ENCODE measurements around the gene RUNX1.

The RUNX1 gene

DNA sequence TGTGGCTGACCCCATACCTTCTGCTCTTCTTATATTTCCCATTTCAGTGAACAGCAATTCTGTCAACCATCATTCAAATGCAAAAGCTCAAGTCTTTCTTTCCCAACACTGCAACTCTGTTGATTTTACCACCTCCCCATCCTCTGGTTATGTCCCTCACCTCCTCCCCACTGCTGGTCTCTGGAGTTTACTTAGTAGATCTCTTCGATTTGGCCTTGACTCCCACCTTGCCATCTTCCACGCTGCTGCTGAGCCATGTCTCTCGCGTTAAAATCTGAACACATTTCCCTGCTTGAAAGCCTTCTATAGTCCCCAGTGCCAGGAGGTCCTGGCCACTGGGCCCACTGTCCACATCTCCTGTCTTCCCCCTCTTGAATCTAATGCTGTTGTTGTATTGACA lies 125.5 kb downstream of the RUNX1 start:
- DNase-seq (ENCODE audit: low read depth in 3 of 3), result no peak

DNA sequence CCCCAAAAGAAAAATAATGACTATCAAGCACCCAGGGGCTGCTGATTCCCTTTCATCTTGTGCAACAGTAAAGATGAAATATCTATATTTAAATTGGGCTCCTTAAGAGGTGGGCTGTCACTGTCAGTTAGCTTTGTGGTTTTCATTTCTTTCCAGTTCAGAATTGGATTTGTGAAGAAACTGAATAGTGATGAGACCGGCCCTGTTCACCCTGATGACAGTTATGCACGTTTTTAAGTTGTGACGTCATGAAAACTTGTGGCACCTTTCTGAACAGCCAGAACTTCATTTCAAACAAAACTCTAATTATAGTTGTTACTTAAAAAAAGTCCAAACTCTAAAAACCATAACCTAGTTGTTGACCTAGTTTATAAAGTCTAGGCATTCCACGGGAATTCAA lies 125.9 kb downstream of the RUNX1 start:
- no peak for DNase-seq (ENCODE audit: low read depth in 3 of 3)

DNA sequence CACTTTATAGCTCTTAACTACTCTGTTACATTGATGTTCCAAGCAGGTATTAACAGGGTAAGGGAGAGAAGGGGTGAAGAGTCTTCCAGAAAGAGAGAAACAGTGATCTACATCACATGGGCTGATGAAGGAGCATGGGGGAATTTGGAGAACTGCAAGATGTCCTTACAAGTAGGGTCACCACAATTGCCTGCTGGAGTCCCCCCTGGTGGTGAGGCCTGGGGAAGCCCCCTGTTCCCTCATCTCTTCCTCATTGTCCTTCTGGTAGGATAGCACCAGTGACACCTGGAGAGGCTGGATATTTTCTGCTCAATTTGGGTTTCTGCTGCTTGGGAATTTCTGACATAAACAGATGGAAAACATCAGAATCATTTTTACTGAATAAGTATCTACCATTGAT lies 126.6 kb downstream of the RUNX1 start:
- DNase-seq (ENCODE audit: low read depth in 3 of 3), result no peak

DNA sequence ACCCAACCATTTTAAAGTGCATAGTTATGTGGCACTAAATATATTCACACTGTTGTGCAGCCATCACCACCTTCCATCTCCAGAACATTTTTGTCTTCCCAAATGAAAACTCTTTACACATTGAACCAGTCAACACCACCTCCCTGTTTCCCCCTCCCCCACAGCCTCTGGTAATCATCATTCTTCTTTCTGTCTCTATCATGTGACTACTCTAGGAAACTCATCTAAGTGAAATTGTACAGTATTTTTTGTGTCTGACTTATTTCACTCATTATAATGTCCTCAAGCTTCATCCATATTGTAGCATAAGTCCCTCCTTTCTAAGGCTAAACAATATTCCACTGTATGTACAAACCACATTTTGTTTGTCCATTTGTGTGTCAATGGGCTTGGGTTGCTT lies 128.0 kb downstream of the RUNX1 start:
- DNase-seq (ENCODE audit: low read depth in 3 of 3), result no peak

DNA sequence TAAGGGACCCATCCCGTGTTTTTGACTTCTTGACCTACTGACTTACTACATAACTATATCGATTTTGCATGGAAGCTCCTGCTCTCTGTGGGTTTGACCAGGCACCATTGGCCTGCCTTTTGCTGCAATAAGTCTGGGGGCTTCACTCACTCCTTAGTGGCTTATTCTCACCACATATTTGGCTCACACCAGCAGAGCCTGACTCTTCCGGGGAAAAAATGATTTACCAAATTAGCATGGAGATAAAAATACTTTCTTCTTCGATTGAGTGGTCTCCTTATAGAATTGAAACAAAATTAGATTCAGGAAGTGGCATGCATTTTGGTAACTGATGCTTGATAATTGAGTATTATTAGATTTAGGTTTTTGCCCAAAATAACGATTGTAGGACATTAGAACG lies 129.7 kb downstream of the RUNX1 start:
- DNase-seq (ENCODE audit: low read depth in 3 of 3), result no peak

DNA sequence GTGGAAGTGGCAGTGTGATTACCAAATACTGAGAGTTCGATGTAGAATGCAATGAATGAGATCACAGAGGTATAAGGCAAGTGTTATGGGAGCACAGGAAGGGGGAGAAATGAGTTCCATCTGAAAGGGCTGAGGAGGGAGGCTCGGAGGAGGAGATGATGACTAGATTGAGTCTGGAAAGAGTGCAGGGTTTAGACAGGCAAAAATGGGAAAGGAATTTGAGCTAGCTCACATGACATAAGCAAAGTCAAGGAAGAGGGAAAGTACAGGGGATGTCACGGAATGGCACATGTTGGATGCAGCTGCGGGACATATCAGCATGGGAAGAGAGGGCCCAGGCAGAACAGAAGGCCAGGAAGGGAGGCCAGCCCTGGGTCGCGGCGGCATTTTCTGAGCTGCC lies 132.7 kb downstream of the RUNX1 start:
- no peak for DNase-seq (ENCODE audit: low read depth in 3 of 3)

DNA sequence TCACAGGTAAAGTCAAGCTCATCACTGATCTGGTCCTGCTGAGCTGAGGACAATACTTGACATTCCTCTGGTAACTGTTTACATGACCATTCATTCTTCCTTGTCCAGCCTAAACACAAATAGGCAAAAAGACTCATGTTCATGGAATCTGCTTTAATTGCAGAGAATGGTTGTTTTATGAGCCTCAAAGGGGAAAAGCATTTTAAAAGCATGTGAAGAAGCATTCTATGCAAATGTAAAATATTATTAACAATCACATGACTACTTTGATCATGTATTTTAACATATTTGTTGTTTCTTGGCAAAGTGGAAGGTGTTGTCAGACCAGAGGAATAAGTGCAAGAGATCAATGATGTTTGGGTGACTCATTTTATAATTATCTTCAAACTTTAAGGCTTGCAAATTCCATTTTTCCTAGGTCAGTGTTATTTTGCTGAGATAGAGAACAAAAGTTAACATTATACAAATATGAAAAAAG lies 133.7 kb downstream of the RUNX1 start:
- no peak for DNase-seq (ENCODE audit: low read depth in 3 of 3)

DNA sequence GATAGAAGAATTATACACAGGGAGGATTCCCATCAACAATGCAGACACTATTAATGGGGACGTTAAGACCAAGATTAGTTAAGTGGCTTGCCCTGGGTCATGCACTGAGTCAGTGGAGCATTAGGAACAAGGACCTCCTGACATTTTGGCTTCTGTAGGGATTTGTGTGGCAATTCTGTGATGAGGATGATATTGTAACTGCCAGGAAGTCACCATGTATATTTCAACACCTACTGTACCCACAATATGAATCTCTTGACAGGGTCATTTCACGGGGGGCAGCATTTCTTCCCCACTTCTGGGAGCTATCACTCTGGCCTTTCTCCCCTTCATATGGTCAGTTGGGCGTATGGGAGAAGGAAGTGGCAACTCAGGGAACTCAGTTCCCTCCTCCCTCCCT lies 134.9 kb downstream of the RUNX1 start:
- DNase-seq (ENCODE audit: low read depth in 3 of 3), result no peak

DNA sequence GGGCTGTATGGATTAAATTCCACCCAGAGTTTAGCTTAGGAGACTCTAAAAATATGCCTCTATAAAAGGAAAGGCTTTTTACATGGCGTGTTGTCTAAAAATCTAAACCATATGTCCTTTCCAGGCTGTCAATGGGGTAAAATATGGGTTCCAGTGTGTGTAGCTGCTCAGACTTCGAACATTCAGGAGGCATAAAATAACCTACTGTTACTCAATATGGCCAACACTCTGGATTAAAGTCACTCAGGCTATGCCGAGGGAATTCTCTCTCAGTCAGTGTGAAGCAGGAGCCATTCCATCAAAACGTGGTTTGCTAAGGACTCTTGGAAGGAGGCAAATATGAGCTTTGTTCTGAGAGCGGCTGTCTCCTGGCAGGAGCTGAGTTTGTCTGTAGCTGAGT lies 135.3 kb downstream of the RUNX1 start:
- no peak for DNase-seq (ENCODE audit: low read depth in 3 of 3)

DNA sequence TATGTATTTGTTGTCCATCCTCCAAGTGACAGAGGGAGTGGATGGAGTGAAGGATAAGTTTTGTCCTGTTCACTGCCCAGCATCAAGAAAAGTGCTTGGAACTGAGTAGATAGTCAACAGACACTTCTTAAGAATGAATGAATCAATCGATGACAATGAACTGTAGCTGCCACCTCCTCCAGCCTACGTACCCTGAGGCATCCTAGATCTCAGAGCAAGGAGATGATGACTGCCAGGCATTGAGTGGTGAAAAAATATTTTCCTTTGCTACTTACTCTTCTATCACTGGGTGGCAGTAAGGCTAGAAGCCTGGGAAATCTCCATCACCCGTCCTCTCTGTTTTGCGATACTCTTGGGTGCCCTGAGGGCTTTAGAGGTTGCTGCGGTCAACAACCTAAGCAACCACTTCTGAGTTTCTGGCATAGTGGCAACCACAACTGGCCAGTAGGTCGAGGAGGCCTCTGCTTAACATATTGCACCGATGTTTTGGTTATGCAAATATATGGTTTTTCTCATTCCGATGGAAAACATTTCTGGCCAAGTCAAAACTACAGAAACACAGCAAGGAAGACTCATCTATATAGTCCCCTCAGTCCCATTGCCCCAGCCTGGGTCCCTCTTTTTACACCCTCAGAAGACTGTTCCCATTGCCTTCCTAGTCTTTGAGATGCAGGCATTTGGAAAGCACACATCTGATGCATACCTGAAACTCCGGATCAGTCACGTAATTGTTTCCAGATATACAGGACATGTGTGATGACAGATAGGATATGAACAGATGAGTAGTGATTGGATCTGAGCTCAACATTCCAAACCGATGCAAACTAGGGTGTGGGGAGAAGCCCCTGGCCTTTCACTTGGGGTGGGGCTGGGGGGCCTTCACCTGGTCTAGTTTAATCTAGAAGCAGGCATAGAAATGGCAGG lies 136.8 kb downstream of the RUNX1 start:
- DNase-seq (ENCODE audit: low read depth in 3 of 3), result no peak

DNA sequence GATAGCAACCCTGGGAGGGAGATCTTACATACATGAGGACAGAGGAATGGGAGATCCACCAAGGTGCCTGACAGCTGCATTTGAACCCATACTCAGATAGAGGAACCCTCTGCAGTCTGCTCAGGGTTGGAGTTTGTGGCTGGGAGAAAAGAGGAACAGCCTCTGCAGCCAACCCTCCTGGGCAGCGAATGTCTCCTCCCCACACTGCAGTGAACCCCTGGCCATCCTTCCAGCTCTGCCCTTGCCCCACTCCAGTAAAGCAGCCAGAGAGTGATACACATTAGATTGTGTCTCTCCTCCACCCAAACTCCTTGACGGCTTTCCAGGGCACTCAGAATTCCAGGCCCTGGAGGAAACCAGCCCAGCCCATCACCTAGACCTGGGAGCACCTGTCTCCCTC lies 137.7 kb downstream of the RUNX1 start:
- no peak for DNase-seq (ENCODE audit: low read depth in 3 of 3)

DNA sequence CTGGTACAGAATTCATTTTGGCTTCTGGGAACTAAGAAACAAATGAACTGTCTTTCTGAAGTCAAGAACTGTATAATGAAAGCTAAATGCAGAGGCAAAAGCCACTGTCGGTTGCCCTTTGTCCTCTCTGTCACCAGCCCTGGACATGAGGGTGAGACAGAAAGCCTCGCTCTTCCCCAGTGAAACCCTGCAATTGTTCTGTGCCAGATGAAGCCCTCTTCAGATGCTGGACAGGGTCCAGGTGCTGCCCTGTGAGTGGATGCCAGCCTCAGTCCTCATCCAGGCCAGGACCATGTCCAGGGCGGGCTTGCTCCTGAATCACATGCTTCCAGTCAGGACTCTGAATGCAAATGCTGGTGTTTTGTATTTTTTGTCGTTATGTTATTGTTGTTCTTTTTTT lies 138.7 kb downstream of the RUNX1 start:
- no peak for DNase-seq (ENCODE audit: low read depth in 3 of 3)

DNA sequence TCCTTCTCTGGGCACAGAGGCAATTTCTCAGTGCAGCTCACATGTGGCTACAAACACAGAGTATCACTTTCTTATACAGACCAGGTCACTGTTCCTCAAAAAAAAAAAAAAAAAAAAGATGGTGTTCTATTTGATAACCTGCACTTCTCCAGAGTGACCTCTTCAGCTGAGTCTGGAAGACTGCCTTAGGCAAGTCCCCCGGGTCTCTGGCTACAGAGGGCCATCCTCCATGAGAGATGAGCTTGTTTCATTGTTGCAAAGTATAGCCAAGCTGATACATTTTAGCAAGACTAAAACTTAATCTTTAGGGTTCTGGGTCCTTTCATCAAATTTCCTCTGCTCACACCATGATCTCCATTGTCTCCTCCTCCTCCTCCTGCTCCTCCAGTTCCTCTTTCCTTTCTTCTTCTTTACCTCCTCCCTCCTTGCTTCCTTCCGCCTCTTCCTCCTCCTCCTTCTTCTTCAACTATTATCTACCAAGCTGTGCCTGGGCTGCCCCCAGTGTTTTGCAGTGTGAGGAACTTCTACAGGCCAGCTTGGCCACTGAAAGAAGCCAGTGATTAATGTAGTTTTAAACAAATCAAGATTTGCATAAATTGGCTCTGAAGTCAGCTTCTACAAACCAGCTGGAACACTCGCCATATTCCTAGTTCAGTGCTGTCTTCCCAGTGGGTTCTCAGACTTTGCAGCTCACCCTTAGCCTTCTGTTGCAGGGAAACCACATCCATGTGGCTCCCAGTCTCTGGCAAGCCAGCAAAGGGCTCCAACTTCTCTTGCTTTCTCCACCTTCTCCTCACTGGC lies 139.4 kb downstream of the RUNX1 start:
- no peak for DNase-seq (ENCODE audit: low read depth in 3 of 3)

DNA sequence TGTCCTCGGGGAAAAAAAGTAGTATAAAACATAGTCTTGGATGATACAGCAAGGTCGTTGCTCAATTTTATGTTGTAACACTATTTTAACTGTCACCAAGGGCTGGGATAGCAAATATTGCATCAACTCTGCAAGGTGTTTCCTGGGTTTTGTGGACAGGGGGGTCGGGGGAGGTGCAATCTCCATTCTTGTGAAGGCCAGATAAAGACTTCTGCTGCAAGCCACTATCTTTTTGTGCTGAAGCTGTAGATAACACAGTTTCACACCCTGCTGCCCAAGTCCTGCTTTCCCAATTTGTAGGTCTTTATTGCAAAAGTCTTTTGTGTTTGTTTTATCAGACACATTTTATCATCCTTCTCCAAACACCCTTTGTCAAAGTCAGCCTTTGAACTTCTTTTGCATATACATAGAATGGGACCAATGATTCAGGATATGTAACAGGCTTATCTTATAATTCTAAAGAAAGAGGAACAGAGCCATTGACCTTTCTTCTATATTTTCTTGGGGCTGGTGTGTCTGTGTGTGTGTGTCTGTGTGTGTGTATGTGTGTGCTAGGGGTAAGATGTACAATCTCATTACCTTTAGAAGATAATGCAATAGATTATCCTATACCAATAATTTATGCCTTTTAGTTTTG lies 140.6 kb downstream of the RUNX1 start:
- DNase-seq (ENCODE audit: low read depth in 3 of 3), result no peak

DNA sequence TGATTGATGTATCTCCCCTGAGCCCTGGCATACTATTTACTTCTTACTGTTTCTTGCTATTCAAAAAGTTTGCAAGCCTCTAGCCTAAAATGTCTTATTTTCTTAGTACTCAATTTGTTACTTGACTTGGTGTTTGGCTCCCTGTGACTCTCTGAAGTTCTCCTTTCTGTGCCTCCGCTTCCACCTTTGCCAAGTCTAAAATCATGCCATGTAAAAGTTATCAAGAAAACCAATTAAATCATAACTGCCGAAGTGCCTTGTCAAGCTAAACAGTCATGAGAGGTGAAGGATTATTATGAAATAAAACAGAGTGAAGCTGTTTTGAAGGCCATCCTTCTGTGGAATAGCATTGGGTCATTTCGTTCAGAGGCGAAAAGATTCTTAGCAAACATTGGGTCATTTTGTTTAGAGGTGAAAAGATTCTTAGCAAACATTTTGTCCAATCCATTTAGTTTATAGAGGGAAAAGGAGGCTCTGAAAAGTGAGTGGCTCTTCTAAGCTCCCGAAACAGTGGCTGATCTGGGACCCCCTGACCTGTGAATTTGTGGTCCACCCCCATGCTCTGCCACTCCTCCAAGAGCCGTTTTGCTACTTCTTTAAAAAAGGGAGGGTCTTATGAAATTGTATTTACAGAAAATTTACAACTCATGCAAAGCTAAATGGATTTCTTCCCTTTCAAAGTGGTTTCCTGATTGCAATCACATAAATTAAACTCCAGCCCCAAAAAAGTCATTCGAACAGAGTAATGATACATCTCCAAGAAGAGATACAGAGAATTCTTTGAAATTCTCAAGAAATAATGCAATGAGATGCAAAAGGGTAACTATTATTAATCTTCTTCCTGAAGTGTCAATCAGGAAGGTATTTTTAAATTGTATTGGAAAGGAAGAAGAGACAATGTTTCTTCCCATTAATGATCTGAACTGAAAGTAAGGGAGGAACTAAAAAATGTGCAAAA lies 141.4 kb downstream of the RUNX1 start:
- DNase-seq (ENCODE audit: low read depth in 3 of 3), result no peak

DNA sequence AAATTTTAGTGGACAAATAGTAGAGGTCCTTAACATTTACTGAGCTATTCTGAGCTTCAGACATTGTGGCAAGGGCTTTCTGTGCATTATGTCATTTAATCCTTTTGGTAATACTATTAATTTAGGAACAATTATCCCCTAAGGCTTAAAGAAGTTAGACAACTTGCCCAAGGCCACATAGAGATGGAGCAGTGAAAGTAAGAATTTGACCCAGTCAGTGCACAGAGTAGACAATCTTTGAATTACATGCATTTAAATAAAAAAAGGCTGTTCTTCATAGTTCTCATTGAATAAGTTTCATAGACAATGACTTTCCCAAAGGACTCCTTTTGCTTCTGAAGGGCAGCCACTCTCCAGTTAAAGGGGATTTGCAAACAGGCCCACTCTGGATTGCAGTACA lies 142.7 kb downstream of the RUNX1 start:
- DNase-seq (ENCODE audit: low read depth in 3 of 3), result no peak

DNA sequence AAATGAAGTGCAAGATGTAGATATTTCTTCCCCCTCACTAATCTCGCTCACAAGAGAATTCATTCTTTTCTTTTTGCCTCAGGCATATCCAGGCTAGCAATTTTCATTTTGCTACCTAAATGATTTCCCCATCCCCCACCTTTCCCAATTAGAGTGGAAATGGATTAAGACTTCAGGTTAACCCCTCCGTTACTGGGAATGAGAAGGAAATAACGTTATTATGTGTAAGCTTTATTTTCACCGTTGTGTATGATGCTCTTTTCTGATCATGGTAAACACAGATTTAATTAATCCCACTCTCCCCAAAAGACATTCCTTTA lies 143.9 kb downstream of the RUNX1 start:
- no peak for DNase-seq (ENCODE audit: low read depth in 3 of 3)

DNA sequence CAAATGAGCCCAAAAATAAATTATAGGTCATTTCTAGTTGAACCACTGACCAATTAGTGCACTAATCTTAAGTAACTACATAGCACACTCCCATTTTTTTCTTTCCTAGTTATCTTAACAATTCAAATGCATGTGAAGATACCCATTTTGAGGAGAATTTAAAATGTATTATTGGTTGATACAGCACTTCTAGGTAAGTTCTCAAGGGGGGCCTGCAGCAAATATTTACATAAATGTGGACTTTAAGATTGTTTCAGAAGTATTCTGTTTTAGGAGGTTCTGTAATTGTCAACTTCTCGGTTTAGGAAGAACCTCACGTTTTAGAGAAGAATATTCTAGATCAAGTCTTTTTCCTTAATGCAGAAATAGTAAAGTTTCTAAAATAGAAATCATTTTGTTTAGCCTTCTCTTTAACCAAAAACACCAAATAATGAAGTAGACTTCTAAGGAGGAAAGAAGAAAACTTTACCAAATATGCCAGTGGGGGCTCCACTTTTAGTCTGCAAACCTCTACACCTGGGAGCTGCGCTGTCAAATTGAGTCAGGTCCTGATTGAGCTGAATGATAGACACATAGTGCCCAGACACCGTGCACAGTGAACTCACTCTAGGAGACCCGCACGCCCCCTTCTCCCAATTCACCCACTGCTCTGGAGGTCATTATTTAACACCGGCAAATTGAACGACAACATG lies 144.4 kb downstream of the RUNX1 start:
- no peak for DNase-seq (ENCODE audit: low read depth in 3 of 3)

DNA sequence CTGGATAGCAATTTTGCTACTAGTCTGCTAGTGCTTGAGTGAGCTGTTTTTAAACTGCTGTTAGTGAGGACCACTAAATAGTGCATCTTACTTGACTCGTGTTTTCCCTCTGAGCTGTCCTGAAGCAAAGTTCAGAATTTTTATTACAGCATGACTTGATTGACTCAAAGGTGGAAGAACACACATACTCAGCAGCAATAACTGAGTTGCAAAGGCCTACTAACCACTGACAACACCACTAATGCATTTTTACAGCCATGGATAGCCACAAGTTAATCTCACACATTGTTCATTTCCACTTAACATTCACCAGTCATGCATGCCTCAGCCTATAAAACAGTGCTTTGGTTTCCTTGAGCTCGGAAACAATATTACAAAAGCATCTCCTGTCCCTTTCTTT lies 148.7 kb downstream of the RUNX1 start:
- DNase-seq (ENCODE audit: low read depth in 3 of 3), result no peak

DNA sequence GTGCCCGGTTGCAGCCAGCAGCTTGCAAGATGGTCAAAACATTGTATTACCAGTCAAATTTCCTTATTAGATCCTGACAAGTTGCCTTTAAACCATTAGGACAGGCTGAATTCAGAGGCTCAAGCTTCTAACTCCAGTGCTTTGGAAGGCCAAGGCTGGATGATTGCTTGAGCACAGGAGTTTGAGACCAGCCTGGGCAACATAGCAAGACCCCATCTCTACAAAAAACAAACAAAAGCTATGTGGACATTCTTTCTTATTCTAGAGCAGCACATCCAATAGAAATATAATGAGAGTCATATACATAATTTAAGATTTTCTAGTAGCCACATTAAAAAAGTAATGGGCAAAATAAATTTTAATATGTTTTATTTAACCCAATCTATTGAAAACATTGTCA lies 149.3 kb downstream of the RUNX1 start:
- no peak for DNase-seq (ENCODE audit: low read depth in 3 of 3)

DNA sequence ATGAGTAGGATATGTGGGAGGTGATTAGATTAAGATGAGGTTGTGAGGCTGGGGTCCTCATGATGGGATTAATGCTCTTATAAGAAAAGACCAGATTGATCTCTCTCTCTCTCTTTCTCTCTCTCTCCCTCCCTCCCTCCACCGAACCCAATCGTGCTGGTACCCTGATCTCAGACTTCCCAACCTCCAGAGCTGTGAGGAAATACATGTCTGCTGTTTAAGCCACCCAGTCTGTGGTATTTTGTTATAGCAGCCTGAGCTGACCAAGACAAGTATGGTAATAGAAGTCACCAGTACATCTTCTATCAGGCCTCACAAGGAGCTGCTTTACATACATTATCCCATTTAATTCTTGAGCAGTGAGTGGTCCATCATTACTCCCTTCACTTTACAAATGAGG lies 149.8 kb downstream of the RUNX1 start:
- no peak for DNase-seq (ENCODE audit: low read depth in 3 of 3)

Measured in stimulated activated CD4-positive, alpha-beta T cell treated with anti-CD3 and anti-CD28 coated beads, TNF-alpha, amount 100 ng/mL, for 4 hours (primary cell).